ENCODE measurements around the gene CIROP. TPM values are rescaled to one million over a fixed set of nuclear protein-coding genes. Genes with fewer than 3 reads are reported as not detected.

CIROP gene
- total RNA-seq, 6 donors from 2014 or later, result not detected

DNA sequence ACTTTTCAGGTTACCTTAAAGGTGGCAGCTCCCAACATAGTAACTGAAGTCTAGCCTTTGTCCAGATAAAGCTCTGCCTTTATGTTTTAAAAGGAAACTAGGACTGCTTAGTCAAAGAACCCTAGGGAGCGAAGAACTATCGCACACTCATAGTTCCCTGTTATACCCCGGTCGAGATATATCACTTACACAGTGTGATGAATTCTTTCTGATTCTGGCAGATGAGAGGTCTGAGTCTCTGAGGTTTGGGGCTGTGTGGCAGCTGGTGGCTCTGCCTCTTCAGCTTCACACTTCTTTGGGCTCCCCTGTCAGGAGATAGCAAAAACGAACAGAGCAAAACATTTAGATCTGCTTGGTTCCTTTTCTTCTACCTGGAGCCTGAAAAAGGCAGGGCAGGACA, 26.8 kb downstream of the CIROP start:
- WGBS, 2 donors, result 87 to 90% methylated on average over 5 of the region's 5 CpGs
- no peak overlapping the region for H3K4me3 ChIP-seq
- no peaks in the 10 kb centered on the region for H3K9me3 ChIP-seq
- H3K27ac ChIP-seq, result peak overlapping the region; percentile 10 to 65 (median 40)
- TF ChIP-seq, protein P1, sequence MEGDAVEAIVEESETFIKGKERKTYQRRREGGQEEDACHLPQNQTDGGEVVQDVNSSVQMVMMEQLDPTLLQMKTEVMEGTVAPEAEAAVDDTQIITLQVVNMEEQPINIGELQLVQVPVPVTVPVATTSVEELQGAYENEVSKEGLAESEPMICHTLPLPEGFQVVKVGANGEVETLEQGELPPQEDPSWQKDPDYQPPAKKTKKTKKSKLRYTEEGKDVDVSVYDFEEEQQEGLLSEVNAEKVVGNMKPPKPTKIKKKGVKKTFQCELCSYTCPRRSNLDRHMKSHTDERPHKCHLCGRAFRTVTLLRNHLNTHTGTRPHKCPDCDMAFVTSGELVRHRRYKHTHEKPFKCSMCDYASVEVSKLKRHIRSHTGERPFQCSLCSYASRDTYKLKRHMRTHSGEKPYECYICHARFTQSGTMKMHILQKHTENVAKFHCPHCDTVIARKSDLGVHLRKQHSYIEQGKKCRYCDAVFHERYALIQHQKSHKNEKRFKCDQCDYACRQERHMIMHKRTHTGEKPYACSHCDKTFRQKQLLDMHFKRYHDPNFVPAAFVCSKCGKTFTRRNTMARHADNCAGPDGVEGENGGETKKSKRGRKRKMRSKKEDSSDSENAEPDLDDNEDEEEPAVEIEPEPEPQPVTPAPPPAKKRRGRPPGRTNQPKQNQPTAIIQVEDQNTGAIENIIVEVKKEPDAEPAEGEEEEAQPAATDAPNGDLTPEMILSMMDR (IDR thresholded peaks at IDR 0.05), result no peak
- TF ChIP-seq POLR2A (IDR thresholded peaks at IDR 0.05) (no peak), POLR2AphosphoS5 (IDR thresholded peaks at IDR 0.05) (no peak), EP300 (IDR thresholded peaks at IDR 0.05) (no peak)
- no peak for ATAC-seq (ENCODE audit: low FRiP score in 2 of 2)
- H3K36me3 ChIP-seq, result peaks cover 63 to 100% (median 80%) of the 10 kb centered on the region in 4 donors
- peaks cover 0 to 8% (median 4%) of the 10 kb centered on the region in 4 donors for H3K4me1 ChIP-seq
- no peak for DNase-seq
- H3K27me3 ChIP-seq, result no peaks in the 10 kb centered on the region

DNA sequence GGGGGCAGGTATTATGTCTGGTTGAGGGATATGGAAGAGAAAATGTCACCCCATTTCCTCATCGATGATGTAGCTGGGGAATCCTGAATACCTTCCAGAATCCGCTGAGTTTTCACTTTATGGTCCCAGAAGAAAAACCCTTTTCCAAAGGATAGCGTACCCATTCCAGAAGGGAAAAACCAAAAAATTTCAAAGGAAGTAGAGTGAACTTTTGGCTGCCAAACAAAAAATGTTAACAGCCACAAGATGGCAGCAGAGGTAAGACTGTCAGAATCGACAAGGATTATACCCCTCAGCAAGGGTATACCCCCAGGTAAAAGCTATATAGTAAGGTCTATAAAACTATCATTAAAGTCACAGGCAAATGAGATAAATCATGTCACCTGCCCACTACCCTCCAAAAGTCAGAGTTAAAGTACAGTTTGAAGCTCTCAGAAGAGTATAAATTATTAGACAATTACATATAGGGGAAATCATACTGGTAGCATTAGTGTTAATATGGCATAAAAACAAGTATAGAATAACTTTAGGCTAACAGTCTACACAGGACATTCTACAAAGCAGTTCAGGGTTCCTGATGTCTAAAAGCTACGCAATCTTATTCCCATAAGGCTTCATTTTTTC, 27.9 kb downstream of the CIROP start:
- Histone ChIP-seq H3K36me3 (peaks cover 68 to 96% (median 83%) of the 10 kb centered on the region in 4 donors), H3K27ac (peak overlapping the region in 2 of 4 donors; percentile 9 to 23), H3K27me3 (no peaks in the 10 kb centered on the region), H3K9me3 (no peaks in the 10 kb centered on the region), H3K4me3 (no peak overlapping the region), H3K4me1 (peaks cover 8 to 14% (median 9%) of the 10 kb centered on the region in 4 donors)
- DNase-seq (no peak), ATAC-seq (ENCODE audit: low FRiP score in 2 of 2) (peak in 1 of 2 donors; percentile 56)
- no peak for TF ChIP-seq EP300 (IDR thresholded peaks at IDR 0.05)
- TF ChIP-seq, protein P1 (IDR thresholded peaks at IDR 0.05), result peak in 5 of 6 experiments; percentile 31 to 57 (median 41)
- TF ChIP-seq POLR2A (IDR thresholded peaks at IDR 0.05), result no peak
- TF ChIP-seq POLR2AphosphoS5 (IDR thresholded peaks at IDR 0.05), result no peak
- WGBS, 2 donors, result 66 to 70% methylated on average over 5 of the region's 5 CpGs

DNA sequence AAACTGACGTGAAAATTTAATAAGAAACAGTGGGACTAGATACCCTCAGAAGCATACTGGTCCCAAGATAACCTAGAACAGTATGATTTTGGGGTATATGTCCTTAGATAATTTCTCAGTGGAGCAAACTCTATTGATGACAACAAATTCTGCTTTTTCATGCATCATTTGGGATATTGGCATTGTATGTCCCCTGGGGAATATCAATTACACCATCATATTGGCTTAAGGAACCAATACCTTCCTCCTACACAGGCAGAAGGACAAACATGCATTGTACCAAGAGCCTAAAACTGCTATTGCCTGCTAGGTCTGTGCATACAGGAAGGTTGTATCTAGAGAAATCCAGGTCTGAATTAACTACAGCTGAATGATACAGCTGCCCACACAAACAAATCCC, 29.9 kb downstream of the CIROP start:
- H3K27ac ChIP-seq, result no peak overlapping the region
- peaks cover 21 to 31% (median 23%) of the 10 kb centered on the region in 4 donors for H3K4me1 ChIP-seq
- WGBS, 2 donors, result 83 to 100% methylated on average over 1 of the region's 1 CpG
- DNase-seq (no peak), ATAC-seq (ENCODE audit: low FRiP score in 2 of 2) (no peak)
- H3K27me3 ChIP-seq, result no peaks in the 10 kb centered on the region
- TF ChIP-seq EP300 (IDR thresholded peaks at IDR 0.05), result no peak
- no peak for TF ChIP-seq POLR2AphosphoS5 (IDR thresholded peaks at IDR 0.05)
- no peak for TF ChIP-seq POLR2A (IDR thresholded peaks at IDR 0.05)
- TF ChIP-seq, protein P1 (IDR thresholded peaks at IDR 0.05), result no peak
- H3K9me3 ChIP-seq, result no peaks in the 10 kb centered on the region
- no peak overlapping the region for H3K4me3 ChIP-seq
- H3K36me3 ChIP-seq, result peaks cover 48 to 77% (median 64%) of the 10 kb centered on the region in 4 donors

- DNase-seq, result peak in 1 of 2 donors; percentile 21
- H3K4me1 ChIP-seq, result peaks cover 17 to 43% (median 34%) of the 10 kb centered on the region in 4 donors
- H3K36me3 ChIP-seq, result peaks cover 30 to 74% (median 56%) of the 10 kb centered on the region in 4 donors
- TF ChIP-seq POLR2AphosphoS5 (IDR thresholded peaks at IDR 0.05) (no peak), EP300 (IDR thresholded peaks at IDR 0.05) (no peak), POLR2A (IDR thresholded peaks at IDR 0.05) (no peak)
- TF ChIP-seq, protein P1 (IDR thresholded peaks at IDR 0.05), result no peak
- 56 to 59% methylated on average over 5 of the region's 5 CpGs for WGBS, 2 donors
- H3K27ac ChIP-seq, result peak overlapping the region; percentile 73 to 85 (median 85)
- no peak for ATAC-seq (ENCODE audit: low FRiP score in 2 of 2)
- H3K9me3 ChIP-seq, result no peaks in the 10 kb centered on the region
- H3K4me3 ChIP-seq, result peak overlapping the region in 2 of 4 donors; percentile 61
- no peaks in the 10 kb centered on the region for H3K27me3 ChIP-seq
Measured at GRCh38 chr14:23071921-23072539, 32.8 kb downstream of the CIROP start.

Measured in upper lobe of left lung (tissue), 6 donors.